Measurements from ENCODE around the gene XKR8. TPM values are rescaled to one million over a fixed set of nuclear protein-coding genes. Genes with fewer than 3 reads are reported as not detected.

Gene XKR8
- total RNA-seq, 1 donor from 2014 or later, result 17.0 TPM

GRCh38 chr1:27974417-27974781 lies 14.6 kb downstream of the XKR8 start:
- Mint-ChIP-seq H3K36me3 (ENCODE audit: insufficient read depth) (peaks cover 16% of the 10 kb centered on the region), H3K9me3 (ENCODE audit: low read depth) (no peaks in the 10 kb centered on the region), H3K4me1 (ENCODE audit: low read depth) (no peaks in the 10 kb centered on the region), H3K27ac (no peak overlapping the region), H3K27me3 (no peaks in the 10 kb centered on the region), H3K4me3 (ENCODE audit: low read depth) (no peak overlapping the region)
- no peak for TF ChIP-seq CTCF (IDR thresholded peaks at IDR 0.05; ENCODE audit: unreplicated experiment)
- no peak for DNase-seq (ENCODE audit: low spot score, unreplicated experiment)

DNA sequence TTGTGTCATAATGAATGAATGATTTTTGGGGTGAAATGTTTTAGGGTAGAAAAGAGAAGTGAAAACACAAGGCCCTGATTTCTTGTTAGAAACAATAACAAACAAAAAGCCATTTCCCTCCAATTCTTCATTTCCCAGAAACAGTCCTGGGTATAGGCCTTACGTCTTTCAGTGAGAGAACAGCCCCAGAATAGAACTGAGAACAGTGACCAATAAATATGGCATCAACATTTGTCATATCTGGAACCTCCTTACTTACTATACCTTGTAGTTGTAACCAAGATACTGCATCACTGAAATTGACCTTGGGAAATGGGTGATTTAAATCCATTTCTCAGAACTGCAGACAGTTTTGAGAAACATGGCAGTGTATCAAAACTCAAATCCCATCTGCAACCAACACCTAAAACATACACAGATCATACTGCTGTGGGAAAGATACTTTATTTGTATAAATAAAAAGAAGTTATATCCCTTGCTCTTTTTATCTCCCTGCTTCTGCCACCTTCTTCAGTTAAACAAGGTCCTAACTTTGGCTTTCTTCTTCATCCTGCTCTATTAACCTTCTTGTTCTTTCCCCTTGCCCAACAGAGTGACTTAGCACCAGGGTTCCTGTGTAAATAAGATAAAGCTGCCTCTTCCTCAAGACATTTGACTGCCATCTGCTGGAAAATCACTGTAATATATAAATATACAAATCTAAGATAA lies 19.5 kb downstream of the XKR8 start:
- Mint-ChIP-seq H3K4me1 (ENCODE audit: low read depth) (no peaks in the 10 kb centered on the region), H3K27me3 (no peaks in the 10 kb centered on the region), H3K4me3 (ENCODE audit: low read depth) (no peak overlapping the region), H3K36me3 (ENCODE audit: insufficient read depth) (peaks cover 11% of the 10 kb centered on the region), H3K9me3 (ENCODE audit: low read depth) (no peaks in the 10 kb centered on the region), H3K27ac (no peak overlapping the region)
- TF ChIP-seq CTCF (IDR thresholded peaks at IDR 0.05; ENCODE audit: unreplicated experiment), result peak; percentile 43
- no peak for DNase-seq (ENCODE audit: low spot score, unreplicated experiment)

- no peaks in the 10 kb centered on the region for H3K4me1 Mint-ChIP-seq (ENCODE audit: low read depth)
- DNase-seq (ENCODE audit: low spot score, unreplicated experiment), result no peak
Measured at GRCh38 chr1:27979859-27980201, 20.1 kb downstream of the XKR8 start.

DNA sequence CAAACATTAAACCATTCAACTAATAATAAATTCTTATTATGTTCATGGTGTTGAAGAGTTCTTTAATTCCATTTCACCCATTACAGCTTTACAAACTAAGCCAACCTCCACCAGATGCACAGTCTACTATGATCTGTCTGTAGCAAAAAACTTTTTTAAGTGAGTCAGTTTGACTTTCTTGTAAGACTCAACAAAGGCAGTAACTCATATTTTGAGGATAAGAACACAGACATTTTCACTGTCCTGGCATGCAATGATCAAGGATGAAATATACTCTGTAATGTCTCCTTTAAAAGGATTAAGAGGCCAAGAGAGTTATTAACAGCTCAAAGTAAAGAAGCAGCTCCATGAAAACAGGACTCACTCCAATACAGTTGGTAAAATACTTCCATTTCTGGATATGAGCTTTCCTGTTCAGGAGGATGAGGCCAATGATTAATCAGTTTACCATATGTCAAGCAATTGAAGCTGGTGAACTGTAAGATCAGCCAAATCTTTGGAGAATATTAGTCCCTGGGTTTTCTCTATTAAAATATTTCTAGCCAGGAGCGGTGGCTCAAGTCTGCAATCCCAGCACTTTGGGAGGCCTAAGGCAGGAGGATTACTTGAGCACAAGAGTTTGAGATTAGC lies 20.6 kb downstream of the XKR8 start:
- H3K27ac Mint-ChIP-seq, result no peak overlapping the region
- no peaks in the 10 kb centered on the region for H3K4me1 Mint-ChIP-seq (ENCODE audit: low read depth)
- no peak for DNase-seq (ENCODE audit: low spot score, unreplicated experiment)
- no peaks in the 10 kb centered on the region for H3K27me3 Mint-ChIP-seq
- peaks cover 13% of the 10 kb centered on the region for H3K36me3 Mint-ChIP-seq (ENCODE audit: insufficient read depth)
- H3K9me3 Mint-ChIP-seq (ENCODE audit: low read depth), result no peaks in the 10 kb centered on the region
- TF ChIP-seq CTCF (IDR thresholded peaks at IDR 0.05; ENCODE audit: unreplicated experiment), result no peak
- no peak overlapping the region for H3K4me3 Mint-ChIP-seq (ENCODE audit: low read depth)

More at GRCh38 chr1:27979859-27980201, 20.1 kb downstream of the XKR8 start:
- no peaks in the 10 kb centered on the region for H3K9me3 Mint-ChIP-seq (ENCODE audit: low read depth)
- H3K27ac Mint-ChIP-seq, result no peak overlapping the region
- no peak overlapping the region for H3K4me3 Mint-ChIP-seq (ENCODE audit: low read depth)
- no peaks in the 10 kb centered on the region for H3K27me3 Mint-ChIP-seq
- no peak for TF ChIP-seq CTCF (IDR thresholded peaks at IDR 0.05; ENCODE audit: unreplicated experiment)
- peaks cover 11% of the 10 kb centered on the region for H3K36me3 Mint-ChIP-seq (ENCODE audit: insufficient read depth)

- Mint-ChIP-seq H3K9me3 (ENCODE audit: low read depth) (no peaks in the 10 kb centered on the region), H3K27me3 (no peaks in the 10 kb centered on the region), H3K4me3 (ENCODE audit: low read depth) (no peak overlapping the region), H3K27ac (no peak overlapping the region), H3K4me1 (ENCODE audit: low read depth) (no peaks in the 10 kb centered on the region), H3K36me3 (ENCODE audit: insufficient read depth) (peaks cover 16% of the 10 kb centered on the region)
- TF ChIP-seq CTCF (IDR thresholded peaks at IDR 0.05; ENCODE audit: unreplicated experiment), result no peak
- DNase-seq (ENCODE audit: low spot score, unreplicated experiment), result no peak
Measured at GRCh38 chr1:27981145-27981544, 21.4 kb downstream of the XKR8 start.

Measured in progenitor cell of endocrine pancreas (in vitro differentiated cells).